ENCODE measurements around the gene ADAM12. TPM values are rescaled to one million over a fixed set of nuclear protein-coding genes. Genes with fewer than 3 reads are reported as not detected.

Gene ADAM12
- polyA plus RNA-seq, 1 experiment: 8.6 TPM

- ChIA-PET CTCF (interaction anchor here (0.9 to 3.2 kb wide), 4 partner anchors 12 to 370 kb away, joined by 3 to 8 read pairs (median 3); partner anchors contain the start of gene ADAM12), POLR2A (no interaction called here)
- H3K36me3 ChIP-seq (ENCODE audit: control insufficient read depth, insufficient read depth, low read length): peaks cover 1% of the 10 kb centered on the region; the same call in 1 of the 2 replicates
- no peaks in the 10 kb centered on the region for H3K27me3 ChIP-seq (ENCODE audit: control insufficient read depth, insufficient read depth, low read length)
- no peak for TF ChIP-seq CTCF (IDR thresholded peaks at IDR 0.05; ENCODE audit: insufficient read depth, low read depth, low read length)
- H3K4me3 ChIP-seq (ENCODE audit: low read depth, low read length): no peak overlapping the region
- DNase-seq (ENCODE audit: low read depth): peak; percentile 90
Measured at GRCh38 chr10:126133906-126134656, 254.2 kb downstream of the ADAM12 start.

- H3K4me3 ChIP-seq (ENCODE audit: low read depth, low read length): no peak overlapping the region
- peaks cover 2% of the 10 kb centered on the region for H3K36me3 ChIP-seq (ENCODE audit: control insufficient read depth, insufficient read depth, low read length)
- DNase-seq (ENCODE audit: low read depth): no peak
- no peak for TF ChIP-seq CTCF (IDR thresholded peaks at IDR 0.05; ENCODE audit: insufficient read depth, low read depth, low read length)
- H3K27me3 ChIP-seq (ENCODE audit: control insufficient read depth, insufficient read depth, low read length): no peaks in the 10 kb centered on the region
- ChIA-PET POLR2A (no interaction called here), CTCF (interaction anchor here (1.1 to 1.3 kb wide), 2 partner anchors 13 to 70 kb away, joined by 3 read pairs; no protein-coding TSS in a partner anchor)
Measured at GRCh38 chr10:126133082-126133620, 255.1 kb downstream of the ADAM12 start.

DNA sequence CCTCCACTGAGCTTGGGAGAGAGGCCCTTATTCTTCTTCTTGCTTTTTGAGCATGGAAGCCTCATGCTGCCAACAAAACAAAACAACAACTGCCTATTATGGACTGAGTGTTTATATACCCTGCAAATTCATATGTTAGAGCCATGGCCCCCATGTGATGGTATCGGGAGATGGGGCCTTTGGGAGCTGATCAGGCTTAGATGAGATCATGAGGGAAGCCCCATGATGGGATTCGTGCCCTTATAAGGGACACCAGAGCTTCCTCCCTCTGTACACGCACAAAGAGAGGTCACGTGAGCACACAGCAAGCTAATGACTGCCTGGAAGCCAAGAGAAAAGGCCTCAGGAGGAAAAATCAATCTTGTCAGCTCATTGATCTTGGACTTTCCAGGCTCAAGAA lies 256.9 kb downstream of the ADAM12 start:
- DNase-seq (ENCODE audit: low read depth): no peak

DNA sequence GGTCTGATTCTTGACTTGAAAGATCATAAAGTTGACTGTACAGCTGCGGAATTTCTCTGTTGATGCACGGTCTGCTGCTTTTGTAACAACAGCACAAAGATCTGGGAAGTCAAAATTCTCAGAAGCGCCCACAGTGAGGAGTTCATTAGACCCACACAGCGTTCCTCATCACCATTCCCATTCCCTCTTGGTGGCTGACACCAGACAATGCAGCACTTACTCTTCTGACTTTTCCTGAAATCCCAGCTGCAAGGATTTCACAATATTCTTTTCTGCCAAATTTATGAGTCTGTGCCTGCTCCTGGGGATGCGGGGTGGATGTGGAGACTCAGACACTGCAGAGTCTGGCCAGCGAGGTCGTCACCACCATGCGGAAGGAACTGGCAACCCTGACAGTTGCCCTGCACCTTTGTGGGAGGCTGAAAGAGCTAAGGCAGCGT lies 258.0 kb downstream of the ADAM12 start:
- ChIA-PET POLR2A (no interaction called here), CTCF (interaction anchor here (1.0 to 1.5 kb wide), 3 partner anchors 14 to 257 kb away, joined by 3 to 5 read pairs (median 3); no protein-coding TSS in a partner anchor)
- no peak for DNase-seq (ENCODE audit: low read depth)

More for the DNA sequence above, 256.9 kb downstream of the ADAM12 start:
- ChIA-PET POLR2A (no interaction called here), CTCF (interaction anchor here (1.0 to 1.4 kb wide), 3 partner anchors 8 to 124 kb away, joined by 3 to 5 read pairs (median 3); no protein-coding TSS in a partner anchor)
- Histone ChIP-seq H3K36me3 (ENCODE audit: control insufficient read depth, insufficient read depth, low read length) (peaks cover 3% of the 10 kb centered on the region), H3K4me3 (ENCODE audit: low read depth, low read length) (no peak overlapping the region), H3K27me3 (ENCODE audit: control insufficient read depth, insufficient read depth, low read length) (no peaks in the 10 kb centered on the region)
- no peak for TF ChIP-seq CTCF (IDR thresholded peaks at IDR 0.05; ENCODE audit: insufficient read depth, low read depth, low read length)

More for the DNA sequence above, 258.0 kb downstream of the ADAM12 start:
- no peak for TF ChIP-seq CTCF (IDR thresholded peaks at IDR 0.05; ENCODE audit: insufficient read depth, low read depth, low read length)
- H3K36me3 ChIP-seq (ENCODE audit: control insufficient read depth, insufficient read depth, low read length): peaks cover 3% of the 10 kb centered on the region
- H3K4me3 ChIP-seq (ENCODE audit: low read depth, low read length): no peak overlapping the region
- no peaks in the 10 kb centered on the region for H3K27me3 ChIP-seq (ENCODE audit: control insufficient read depth, insufficient read depth, low read length)
